ENCODE results near the gene GLRX3.
"Not testable (repeated sequence)": the region's sequence is repeated elsewhere in the genome, so short reads cannot be mapped to it uniquely, and the experiment has no call there.

The GLRX3 gene

DNA sequence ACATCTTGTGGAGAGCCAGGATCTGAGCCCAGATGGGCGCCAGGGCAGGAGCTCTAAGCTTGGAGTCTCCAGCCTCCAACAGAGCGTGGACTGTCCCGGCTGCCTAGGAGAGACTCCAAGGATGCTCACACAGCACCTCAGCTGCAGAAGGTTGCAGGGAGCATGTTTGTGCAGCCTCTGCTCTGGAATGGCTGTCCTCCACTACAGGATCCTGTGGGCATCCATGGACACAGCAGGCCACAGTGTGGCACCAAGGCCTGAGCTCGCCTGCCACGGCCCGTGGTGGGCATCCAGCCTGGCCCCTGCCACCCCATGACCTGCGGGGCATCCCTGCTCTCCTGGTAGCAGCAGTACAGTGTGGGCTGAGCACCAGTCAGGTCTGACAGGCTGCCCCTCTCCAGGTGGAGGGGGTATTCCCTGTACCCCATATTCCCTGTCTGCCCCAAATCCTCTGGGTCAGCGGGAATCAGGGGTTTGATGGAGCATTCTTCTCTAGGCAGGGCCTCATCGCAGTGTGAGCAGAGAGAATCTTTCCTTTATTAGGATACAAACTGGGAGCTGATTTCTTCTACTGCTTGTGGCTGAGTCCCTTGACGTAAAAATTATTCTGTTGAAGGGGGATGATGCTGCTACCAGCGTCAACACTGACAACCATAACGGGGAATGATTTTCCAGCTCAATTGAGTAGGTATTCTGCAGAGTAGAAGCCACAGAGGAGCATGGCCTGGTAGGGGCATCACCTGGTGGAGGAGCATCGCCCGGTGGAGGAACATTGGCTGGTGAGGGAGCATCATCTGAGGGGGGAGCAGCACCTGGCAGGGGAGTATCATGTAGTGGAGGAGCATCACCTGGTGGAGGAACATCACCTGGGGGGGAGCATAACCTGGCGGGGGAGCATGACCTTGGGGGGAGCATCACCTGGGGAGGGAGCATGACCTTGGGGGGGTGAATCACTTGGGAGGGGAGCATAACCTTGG lies 60.6 kb downstream of the GLRX3 start:
- Histone ChIP-seq H3K36me3 (ENCODE audit: insufficient read depth, low read length) (no peaks in the 10 kb centered on the region), H3K9me3 (ENCODE audit: control insufficient read depth, insufficient read depth, low read length) (no peaks in the 10 kb centered on the region), H3K9ac (ENCODE audit: low read depth, low read length) (no peak overlapping the region), H3K4me1 (ENCODE audit: insufficient read depth, low read length) (peaks cover 6% of the 10 kb centered on the region; the same call in 1 of the 2 replicates)

- no peaks in the 10 kb centered on the region for H3K36me3 ChIP-seq (ENCODE audit: insufficient read depth, low read length)
- H3K9me3 ChIP-seq (ENCODE audit: control insufficient read depth, insufficient read depth, low read length), result no peaks in the 10 kb centered on the region
- H3K9ac ChIP-seq (ENCODE audit: low read depth, low read length), result no peak overlapping the region
- H3K4me1 ChIP-seq (ENCODE audit: insufficient read depth, low read length), result peaks cover 5% of the 10 kb centered on the region; the same call in 1 of the 2 replicates
Measured at GRCh38 chr10:130198651-130199050, 62.5 kb downstream of the GLRX3 start.

DNA sequence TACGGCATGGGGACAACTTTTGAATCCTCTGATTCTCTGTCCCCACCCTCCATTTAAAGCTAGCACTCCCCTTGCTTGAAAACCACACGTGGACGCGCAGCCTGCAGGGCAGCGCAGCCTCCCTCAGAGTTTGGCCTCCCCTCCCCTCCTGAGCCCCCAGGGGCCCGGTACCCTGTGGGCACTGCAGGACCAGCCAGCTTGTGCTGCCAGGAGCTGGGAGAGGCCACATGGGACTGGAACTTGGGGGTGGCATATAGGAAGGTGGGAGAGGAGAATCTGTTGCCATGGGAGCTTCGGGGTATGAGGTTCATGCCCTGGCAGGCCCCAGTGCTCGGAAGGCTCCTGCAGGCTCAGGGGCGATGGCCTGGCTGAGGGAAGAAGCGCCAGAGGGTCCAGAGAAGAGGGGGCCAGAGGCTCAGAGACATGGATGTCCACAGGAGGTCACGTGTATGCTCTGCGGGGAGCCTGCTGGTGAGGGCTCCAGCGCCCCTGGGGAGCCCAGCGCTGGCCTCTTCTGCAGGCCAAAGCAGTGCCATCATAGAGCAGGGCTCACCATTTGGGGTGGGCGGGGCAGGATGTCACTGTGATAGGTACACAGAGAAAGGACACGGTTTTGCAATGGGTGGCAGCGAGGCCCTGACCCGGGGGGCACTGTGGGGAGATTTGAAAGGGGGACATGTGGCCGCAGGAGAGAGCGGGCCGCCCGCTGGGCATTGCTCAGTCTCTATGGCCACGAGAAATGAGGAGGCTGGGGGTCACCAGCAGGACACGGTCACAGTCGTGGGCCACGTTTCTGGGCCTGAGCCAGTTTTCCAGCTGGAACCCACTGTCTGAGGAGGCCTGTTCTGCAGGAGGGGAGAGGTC lies 64.2 kb downstream of the GLRX3 start:
- no peaks in the 10 kb centered on the region for H3K4me1 ChIP-seq (ENCODE audit: insufficient read depth, low read length)
- H3K36me3 ChIP-seq (ENCODE audit: insufficient read depth, low read length), result no peaks in the 10 kb centered on the region
- no peak overlapping the region for H3K9ac ChIP-seq (ENCODE audit: low read depth, low read length)
- H3K9me3 ChIP-seq (ENCODE audit: control insufficient read depth, insufficient read depth, low read length), result no peaks in the 10 kb centered on the region

DNA sequence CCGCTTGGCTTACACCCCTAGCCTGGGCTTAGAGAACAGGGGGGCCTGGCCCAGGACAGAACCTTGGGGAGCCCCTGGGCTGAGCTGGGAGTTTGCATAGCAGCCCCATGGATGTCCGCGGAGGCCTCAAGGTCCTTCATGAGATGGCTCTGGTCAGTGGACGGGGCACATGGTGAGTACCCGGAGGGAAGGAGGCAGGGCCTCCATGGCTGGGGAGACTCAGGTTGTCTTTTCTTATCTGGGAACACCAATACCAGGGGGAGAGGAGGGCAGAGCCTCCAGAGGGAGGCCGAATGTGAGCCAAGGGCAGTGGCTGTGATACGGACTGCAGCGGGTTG lies 64.8 kb downstream of the GLRX3 start:
- Histone ChIP-seq H3K36me3 (ENCODE audit: insufficient read depth, low read length) (no peaks in the 10 kb centered on the region), H3K9me3 (ENCODE audit: control insufficient read depth, insufficient read depth, low read length) (no peaks in the 10 kb centered on the region), H3K9ac (ENCODE audit: low read depth, low read length) (no peak overlapping the region), H3K4me1 (ENCODE audit: insufficient read depth, low read length) (no peaks in the 10 kb centered on the region)

DNA sequence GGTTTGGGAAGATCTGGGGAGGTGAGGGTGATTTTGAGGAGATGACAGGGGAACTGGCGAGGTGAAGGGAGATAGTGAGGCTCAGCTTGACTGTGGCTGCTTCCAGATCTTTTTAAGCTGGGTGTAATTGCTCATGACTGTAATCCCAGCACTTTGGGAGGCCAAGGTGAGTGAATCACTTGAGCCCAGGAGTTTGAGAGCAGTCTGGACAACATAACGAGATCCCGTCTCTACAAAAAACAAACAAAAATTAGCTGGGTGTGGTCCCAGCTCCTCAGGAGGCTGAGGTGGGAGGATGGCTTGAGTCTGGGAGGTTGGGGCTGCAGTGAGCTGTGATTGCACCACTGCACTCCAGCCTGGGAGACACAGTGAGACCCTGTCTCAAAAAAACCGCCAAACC lies 66.0 kb downstream of the GLRX3 start:
- not testable (repeated sequence) for H3K9me3 ChIP-seq (ENCODE audit: control insufficient read depth, insufficient read depth, low read length); H3K4me1 ChIP-seq (ENCODE audit: insufficient read depth, low read length); H3K9ac ChIP-seq (ENCODE audit: low read depth, low read length); H3K36me3 ChIP-seq (ENCODE audit: insufficient read depth, low read length)

GRCh38 chr10:130202984-130203621 lies 66.9 kb downstream of the GLRX3 start:
- H3K9ac ChIP-seq (ENCODE audit: low read depth, low read length), result no peak overlapping the region
- no peaks in the 10 kb centered on the region for H3K9me3 ChIP-seq (ENCODE audit: control insufficient read depth, insufficient read depth, low read length)
- no peaks in the 10 kb centered on the region for H3K4me1 ChIP-seq (ENCODE audit: insufficient read depth, low read length)
- H3K36me3 ChIP-seq (ENCODE audit: insufficient read depth, low read length), result no peaks in the 10 kb centered on the region

- Histone ChIP-seq H3K9ac (ENCODE audit: low read depth, low read length) (no peak overlapping the region), H3K4me1 (ENCODE audit: insufficient read depth, low read length) (no peaks in the 10 kb centered on the region), H3K9me3 (ENCODE audit: control insufficient read depth, insufficient read depth, low read length) (no peaks in the 10 kb centered on the region), H3K36me3 (ENCODE audit: insufficient read depth, low read length) (no peaks in the 10 kb centered on the region)
Measured at GRCh38 chr10:130203626-130204025, 67.4 kb downstream of the GLRX3 start.

DNA sequence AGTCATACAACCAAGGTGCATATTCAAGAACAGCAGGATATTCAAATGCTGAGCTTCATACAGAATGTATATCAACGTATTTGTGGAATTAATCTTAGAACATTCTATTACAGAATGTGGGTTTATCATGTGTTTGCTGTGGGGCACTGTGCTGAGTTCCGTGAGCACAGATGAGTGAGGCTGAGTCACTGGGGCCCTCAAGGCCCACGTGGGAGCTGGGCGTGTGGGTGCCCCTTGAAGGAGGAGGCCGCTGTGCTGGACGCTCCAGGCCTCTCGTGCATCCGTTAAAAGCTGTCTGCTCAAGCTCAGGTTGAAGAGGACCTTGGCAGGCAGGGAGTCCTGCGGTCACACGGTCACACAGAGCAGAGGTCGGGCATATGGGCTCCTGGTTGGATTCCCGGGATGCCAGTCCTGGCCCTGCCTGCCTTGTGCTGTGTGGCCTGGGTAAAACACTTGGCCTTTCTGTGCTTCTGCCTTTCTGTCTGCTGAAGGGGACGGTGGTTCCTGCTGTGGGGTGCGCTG lies 70.1 kb downstream of the GLRX3 start:
- Histone ChIP-seq H3K9ac (ENCODE audit: low read depth, low read length) (no peak overlapping the region), H3K36me3 (ENCODE audit: insufficient read depth, low read length) (no peaks in the 10 kb centered on the region), H3K9me3 (ENCODE audit: control insufficient read depth, insufficient read depth, low read length) (no peaks in the 10 kb centered on the region), H3K4me1 (ENCODE audit: insufficient read depth, low read length) (no peaks in the 10 kb centered on the region)

GRCh38 chr10:130207205-130207604 lies 71.0 kb downstream of the GLRX3 start:
- H3K4me1 ChIP-seq (ENCODE audit: insufficient read depth, low read length), result no peaks in the 10 kb centered on the region
- H3K36me3 ChIP-seq (ENCODE audit: insufficient read depth, low read length), result no peaks in the 10 kb centered on the region
- H3K9ac ChIP-seq (ENCODE audit: low read depth, low read length), result no peak overlapping the region
- no peaks in the 10 kb centered on the region for H3K9me3 ChIP-seq (ENCODE audit: control insufficient read depth, insufficient read depth, low read length)

DNA sequence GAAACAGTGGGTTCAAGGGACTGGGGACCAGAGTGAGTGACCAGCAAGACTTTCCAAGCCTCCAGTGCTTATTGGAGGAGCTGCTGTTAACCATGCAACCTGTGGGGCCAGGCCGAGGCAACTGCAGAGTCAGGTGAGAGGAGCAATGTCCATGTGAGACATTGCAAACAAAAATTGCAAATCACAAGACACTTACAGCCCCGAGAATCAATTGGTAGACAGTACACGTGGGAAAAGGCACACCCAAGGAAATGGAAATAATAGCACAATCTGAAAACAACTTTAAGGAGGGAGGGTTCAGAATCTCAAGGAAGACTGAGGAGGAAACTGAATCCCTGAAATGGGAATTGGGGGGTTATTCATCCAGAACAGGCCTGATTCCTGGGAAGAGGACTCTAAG lies 72.6 kb downstream of the GLRX3 start:
- no peaks in the 10 kb centered on the region for H3K9me3 ChIP-seq (ENCODE audit: control insufficient read depth, insufficient read depth, low read length)
- no peaks in the 10 kb centered on the region for H3K36me3 ChIP-seq (ENCODE audit: insufficient read depth, low read length)
- H3K4me1 ChIP-seq (ENCODE audit: insufficient read depth, low read length), result no peaks in the 10 kb centered on the region
- no peak overlapping the region for H3K9ac ChIP-seq (ENCODE audit: low read depth, low read length)

GRCh38 chr10:130212746-130213145 lies 76.6 kb downstream of the GLRX3 start:
- Histone ChIP-seq H3K9ac (ENCODE audit: low read depth, low read length) (no peak overlapping the region), H3K36me3 (ENCODE audit: insufficient read depth, low read length) (no peaks in the 10 kb centered on the region), H3K9me3 (ENCODE audit: control insufficient read depth, insufficient read depth, low read length) (no peaks in the 10 kb centered on the region), H3K4me1 (ENCODE audit: insufficient read depth, low read length) (no peaks in the 10 kb centered on the region)

DNA sequence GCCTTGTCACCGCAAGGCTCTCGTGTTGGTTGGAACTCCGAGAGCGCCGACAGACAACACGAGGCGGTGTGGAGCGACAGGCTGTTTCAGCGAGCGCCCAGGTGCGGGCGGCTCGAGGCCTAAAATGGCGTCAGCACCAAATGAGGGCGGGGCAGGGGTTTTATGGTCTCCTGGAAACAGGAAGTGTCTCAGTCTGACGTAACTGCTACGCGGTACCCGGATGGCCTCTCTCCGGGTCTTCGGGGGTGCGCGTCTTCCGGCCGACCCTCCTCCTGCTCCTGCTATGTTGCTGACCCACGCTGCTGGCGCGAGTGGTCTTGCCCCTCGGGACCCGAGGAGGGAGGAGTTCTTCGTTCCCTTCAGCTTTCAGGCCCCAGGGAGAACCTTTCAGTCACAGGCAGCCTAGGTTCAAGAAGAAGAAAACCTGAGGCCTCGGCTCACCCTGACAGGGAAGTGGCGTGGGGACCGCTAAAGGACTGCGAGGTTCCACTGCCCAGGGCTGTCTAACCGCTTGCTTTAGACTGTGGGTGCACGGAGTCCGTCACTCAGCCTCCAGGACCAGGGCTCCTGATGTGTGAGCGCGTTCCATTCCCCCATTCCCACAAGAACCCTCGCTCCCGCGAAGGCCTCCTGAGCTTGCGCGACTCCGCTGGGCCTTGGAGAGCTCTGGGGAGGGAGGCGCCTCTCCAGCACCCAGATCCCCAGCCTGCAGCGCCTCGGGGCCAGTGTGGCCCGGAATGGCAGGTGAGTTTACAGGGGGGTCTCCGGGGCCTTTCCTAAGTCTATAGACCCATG lies 77.3 kb downstream of the GLRX3 start:
- Histone ChIP-seq H3K4me1 (ENCODE audit: insufficient read depth, low read length) (no peaks in the 10 kb centered on the region), H3K9ac (ENCODE audit: low read depth, low read length) (no peak overlapping the region), H3K36me3 (ENCODE audit: insufficient read depth, low read length) (no peaks in the 10 kb centered on the region), H3K9me3 (ENCODE audit: control insufficient read depth, insufficient read depth, low read length) (no peaks in the 10 kb centered on the region)

DNA sequence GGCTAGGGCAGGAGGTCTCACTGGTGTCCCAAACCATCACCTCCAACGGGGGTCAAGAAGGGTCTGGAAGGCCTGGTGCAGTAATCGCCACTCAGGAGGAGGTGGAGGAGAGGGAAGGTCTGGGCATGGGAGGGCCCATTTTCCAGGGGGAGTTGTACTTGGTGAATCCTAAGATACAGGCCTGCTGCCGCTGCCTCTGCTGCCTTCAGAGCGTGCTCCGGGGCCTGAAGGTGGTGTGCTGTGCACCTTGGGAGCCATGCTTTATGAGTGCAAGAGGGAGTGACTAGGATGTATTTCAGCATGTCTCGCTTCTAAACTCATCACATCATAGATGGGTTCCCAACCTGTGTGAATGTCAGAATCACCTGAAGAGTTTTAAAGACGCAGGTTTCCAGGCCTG lies 78.2 kb downstream of the GLRX3 start:
- H3K4me1 ChIP-seq (ENCODE audit: insufficient read depth, low read length), result no peaks in the 10 kb centered on the region
- H3K36me3 ChIP-seq (ENCODE audit: insufficient read depth, low read length), result no peaks in the 10 kb centered on the region
- no peak overlapping the region for H3K9ac ChIP-seq (ENCODE audit: low read depth, low read length)
- H3K9me3 ChIP-seq (ENCODE audit: control insufficient read depth, insufficient read depth, low read length), result no peaks in the 10 kb centered on the region

Data from ES-I3 (cell line).